HL-60/S4 treated with phorbol 12-myristate 13-acetate at 8.2 ng/mL for 4 days and 3 days (cell line): ENCODE measurements around the gene ERBB3.
"Not testable (repeated sequence)": the region's sequence is repeated elsewhere in the genome, so short reads cannot be mapped to it uniquely, and the experiment has no call there.

Experiments
- in situ Hi-C: fragments of 300-500 bp; cut with MboI; formaldehyde crosslinking; loops from 2 replicates; pipeline ENCODE4 v1.15.0; 2022; ENCODE audit warnings: low sequenced_read_pairs

The ERBB3 gene

GRCh38 chr12:56110571-56110970 lies 30.6 kb downstream of the ERBB3 start:
- in situ Hi-C loops: no loop called here

GRCh38 chr12:56114084-56114483 lies 34.1 kb downstream of the ERBB3 start:
- in situ Hi-C loops: no loop called here

- in situ Hi-C loops: no loop called here
Observed at GRCh38 chr12:56115329-56115728, 35.4 kb downstream of the ERBB3 start.

GRCh38 chr12:56116267-56117081 lies 36.5 kb downstream of the ERBB3 start, which contains the start of gene RPL41:
RPL41 (plus strand) TSS chr12:56116633.
- in situ Hi-C loops: no loop called here

DNA sequence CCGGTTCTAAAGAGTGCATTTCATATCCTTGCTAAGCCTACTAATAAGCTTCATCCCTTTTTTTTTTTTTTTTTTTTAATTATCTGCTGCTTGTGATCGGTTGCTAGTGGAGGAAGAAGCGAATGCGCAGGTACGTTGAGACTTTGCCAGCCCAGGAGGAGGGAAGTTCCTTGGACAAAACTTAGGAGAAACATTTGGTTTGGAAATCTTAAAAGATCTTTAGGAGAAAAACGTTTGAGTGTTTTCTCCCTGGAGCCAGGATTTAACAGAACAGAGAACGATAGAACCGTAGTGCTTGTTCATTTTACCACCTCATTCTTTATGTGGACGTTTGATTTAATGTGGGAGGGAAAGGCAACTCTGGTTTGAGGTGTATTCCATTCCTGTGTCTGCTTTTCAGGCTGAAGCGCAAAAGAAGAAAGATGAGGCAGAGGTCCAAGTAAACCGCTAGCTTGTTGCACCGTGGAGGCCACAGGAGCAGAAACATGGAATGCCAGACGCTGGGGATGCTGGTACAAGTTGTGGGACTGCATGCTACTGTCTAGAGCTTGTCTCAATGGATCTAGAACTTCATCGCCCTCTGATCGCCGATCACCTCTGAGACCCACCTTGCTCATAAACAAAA lies 37.2 kb downstream of the ERBB3 start:
- in situ Hi-C loops: not testable (repeated sequence)

GRCh38 chr12:56117778-56118687 lies 38.1 kb downstream of the ERBB3 start, which contains the start of gene ZC3H10:
ZC3H10 (plus strand) TSS chr12:56118266; CDS start chr12:56120563, 2,297 bp downstream.
- in situ Hi-C loops: no loop called here

DNA sequence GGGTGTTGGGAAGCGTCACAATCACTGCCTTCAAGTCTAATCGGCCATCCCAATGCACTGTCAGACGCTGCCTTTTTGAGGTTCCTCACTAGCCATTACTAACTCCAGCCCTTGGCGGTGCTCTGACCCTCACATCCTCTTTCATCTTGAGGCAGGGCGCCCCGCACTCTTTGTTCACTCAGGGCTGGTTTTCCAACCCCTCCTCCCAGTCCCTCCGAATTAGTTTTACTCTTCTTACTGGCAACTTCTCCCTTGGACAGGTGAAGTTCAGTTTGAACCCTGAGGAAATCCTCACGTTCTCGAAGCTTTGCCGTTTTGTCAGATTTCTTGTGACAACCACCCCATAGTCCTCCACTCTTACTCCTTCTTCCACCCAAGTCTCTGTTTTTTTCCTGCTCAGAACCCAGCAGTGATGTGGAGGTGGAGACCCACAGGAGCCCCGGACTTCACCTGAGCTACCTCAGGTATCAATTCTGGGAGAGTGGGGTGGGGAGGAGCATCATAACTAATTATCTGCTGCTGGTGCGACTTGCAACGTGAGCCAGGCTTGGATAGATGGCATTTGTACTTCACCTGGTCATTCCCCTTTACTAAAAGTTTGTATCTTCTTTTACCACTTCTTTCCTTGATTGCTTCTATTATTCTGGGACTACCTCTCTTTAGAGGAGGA lies 38.9 kb downstream of the ERBB3 start:
- in situ Hi-C loops: no loop called here

DNA sequence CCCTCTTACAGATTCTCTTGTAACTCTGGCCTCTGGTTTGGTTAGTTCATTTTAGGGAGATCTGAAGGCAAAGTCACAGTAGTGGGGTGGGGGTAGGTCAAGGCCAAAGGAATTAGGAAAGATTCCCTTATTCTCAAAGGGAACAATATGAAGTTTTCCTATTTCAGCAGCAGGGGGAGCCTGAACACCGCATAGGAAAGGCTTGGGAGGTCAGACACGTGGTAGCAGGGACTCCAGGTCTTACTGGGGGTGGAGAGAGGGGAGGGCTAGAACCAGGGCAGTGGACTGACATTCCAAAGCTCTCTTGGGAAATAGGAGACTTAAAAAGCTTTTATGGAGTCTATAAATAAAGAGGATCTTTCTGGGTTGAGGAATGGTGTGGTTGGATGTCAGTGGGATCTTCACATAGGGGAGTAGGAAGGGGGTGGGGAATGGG lies 39.4 kb downstream of the ERBB3 start:
- in situ Hi-C loops: no loop called here

- in situ Hi-C loops: no loop called here
Observed at GRCh38 chr12:56120158-56120846, 40.3 kb downstream of the ERBB3 start.

DNA sequence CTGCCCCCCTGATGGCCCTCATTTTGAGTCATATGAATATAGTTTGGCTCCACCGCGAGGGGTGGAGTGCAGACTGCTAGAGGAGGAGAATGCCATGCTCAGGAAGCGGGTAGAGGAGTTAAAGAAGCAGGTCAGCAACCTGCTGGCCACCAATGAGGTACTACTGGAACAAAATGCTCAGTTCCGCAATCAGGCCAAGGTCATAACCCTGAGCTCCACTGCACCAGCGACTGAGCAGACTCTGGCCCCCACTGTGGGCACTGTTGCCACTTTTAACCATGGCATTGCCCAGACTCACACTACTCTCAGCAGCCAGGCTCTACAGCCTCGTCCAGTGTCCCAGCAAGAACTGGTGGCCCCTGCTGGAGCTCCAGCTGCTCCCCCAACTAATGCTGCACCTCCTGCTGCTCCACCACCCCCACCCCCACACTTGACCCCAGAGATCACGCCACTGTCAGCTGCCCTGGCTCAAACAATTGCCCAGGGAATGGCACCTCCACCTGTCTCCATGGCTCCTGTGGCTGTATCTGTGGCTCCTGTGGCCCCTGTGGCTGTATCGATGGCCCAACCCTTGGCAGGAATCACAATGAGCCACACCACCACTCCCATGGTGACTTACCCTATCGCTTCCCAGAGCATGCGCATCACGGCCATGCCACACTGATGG lies 41.4 kb downstream of the ERBB3 start:
- in situ Hi-C loops: no loop called here

GRCh38 chr12:56122637-56123036 lies 42.7 kb downstream of the ERBB3 start:
- in situ Hi-C loops: no loop called here

DNA sequence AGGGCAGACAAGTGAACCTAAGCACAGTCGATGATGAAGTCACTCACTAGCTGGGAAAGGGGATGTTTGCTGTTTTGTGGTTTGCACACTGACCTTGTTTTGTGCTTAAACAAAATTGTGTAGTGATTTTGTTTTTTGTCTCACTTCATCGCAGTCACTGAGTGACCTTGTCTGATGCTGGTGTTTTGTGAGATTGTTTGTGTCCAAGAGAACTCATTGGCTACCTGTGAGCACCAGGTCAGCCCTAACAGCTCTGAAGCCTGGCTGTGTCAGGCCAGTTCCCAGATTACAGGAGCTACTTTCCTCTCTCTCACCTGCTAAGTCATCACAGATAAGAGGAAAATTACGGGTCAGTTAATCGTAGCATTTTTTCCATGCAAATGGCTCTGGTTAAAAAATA lies 44.2 kb downstream of the ERBB3 start:
- in situ Hi-C loops: no loop called here

DNA sequence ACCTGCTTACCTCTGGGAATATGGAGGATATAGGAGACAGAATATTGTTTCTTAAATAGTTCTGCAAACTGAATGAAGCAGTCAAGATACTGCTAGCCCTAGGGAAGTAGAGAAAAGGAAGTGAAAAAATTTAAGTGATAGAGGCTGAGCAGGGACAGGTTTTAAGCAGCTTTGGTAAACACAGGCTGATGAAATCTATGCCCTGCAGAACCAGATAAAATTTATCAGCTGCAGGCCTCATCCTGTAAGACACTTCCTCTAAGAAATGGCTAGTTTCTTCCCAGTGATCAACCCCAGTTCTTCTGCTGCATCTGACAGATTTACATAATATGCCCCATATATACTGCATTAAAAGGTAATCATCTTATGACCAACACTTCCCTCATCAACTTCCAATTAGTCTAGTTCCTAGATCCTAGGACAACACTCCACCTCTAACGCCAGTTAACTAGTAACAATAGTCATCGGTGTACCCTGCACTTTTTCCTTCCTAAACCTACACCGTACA lies 46.8 kb downstream of the ERBB3 start:
- in situ Hi-C loops: no loop called here

DNA sequence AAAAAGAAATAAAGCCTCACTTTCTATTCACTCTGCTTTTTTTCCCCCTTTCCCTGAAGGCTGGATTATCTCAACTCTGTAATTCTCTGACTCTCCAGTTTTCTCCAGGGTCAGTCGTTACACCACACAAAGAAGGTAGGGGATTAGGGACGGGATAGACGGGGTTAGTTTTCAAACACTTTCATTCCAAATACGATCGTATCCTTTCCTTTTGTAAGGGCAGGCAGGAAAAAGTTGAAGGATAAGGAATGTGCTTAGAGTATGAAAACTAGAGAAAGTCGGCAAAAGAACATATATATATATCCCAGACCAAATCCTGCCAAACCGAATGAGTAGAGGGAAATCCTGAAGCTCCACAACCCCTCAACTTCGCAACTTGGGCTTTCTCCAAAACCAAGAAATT lies 47.5 kb downstream of the ERBB3 start:
- in situ Hi-C loops: no loop called here

DNA sequence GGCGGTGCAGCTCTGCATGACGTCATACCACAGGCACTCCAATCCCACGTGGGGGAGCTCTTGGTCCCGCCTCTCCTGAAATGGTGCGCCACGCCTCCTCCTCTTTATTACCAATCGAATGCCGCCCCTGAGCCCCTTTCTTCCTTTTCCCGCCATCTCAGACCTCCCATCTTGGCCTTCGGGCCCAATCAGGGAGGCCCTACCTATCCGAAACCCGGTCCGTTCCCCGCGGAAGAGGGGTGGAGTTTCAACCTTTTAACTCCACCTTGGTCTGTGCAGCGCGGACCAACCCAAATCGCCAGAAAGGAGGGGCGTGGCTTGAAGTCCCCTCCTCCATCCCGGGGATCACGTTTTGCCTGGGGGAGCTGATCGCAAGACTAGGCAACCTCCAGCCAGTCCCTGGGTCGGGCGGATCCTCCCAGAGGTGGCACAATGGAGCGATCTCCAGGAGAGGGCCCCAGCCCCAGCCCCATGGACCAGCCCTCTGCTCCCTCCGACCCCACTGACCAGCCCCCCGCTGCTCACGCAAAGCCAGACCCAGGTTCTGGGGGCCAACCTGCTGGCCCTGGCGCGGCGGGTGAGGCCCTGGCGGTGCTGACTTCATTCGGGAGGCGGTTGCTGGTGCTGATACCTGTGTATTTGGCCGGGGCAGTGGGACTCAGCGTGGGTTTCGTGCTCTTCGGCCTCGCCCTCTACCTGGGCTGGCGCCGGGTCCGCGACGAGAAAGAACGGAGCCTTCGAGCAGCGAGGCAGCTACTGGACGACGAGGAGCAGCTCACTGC lies 48.1 kb downstream of the ERBB3 start, which contains the start of gene ESYT1:
ESYT1 (plus strand) TSS at position 380 of the 782 bp plus-strand sequence; CDS start at position 433, 53 bp downstream.
- in situ Hi-C loops: no loop called here

DNA sequence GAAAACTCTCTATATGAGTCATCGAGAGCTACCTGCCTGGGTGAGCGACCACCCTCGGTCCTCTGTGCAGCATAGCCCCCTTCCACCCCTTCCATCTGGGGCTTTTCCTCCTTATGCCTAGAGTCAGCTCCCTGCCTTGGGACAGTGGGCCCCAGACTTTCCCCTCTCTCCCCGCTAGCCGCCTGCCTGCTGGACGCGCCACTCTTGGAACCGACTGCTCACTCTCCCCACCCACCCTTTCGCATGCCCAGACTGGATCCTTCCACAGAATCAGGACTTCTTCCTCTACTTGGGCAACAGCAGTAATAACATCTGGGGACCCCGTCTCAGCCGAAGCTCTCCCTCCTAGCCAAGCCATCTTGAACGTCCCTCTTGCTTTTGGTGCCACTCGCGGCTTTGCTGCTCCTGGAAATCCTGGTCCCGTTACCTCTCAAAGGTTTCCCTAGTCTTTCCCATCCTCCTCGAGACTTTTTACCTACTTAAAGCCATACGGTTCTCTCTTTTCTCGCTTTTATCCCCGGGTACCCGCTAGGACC lies 48.8 kb downstream of the ERBB3 start:
- in situ Hi-C loops: no loop called here

- in situ Hi-C loops: no loop called here
Observed at GRCh38 chr12:56129206-56129941, 49.4 kb downstream of the ERBB3 start.
